Astrocyte (in vitro differentiated cells and primary cell): Measurements from ENCODE around the gene BHLHE40.

ENCODE experiments used
- CTCF ChIP-seq: IDR thresholded peaks from 2 replicates; pipeline ENCODE4 v1.5.1; 2011; ENCODE audit warnings: low read depth, mild to moderate bottlenecking, inconsistent platforms, low read length, moderate library complexity; ENCODE audit not compliant: insufficient read depth
- EZH2 ChIP-seq: IDR thresholded peaks from 2 replicates; pipeline ENCODE4 v1.6.1; 2012; ENCODE audit warnings: mild to moderate bottlenecking, low read length, inconsistent platforms; ENCODE audit not compliant: insufficient read depth

- no peak for TF ChIP-seq CTCF
- TF ChIP-seq EZH2, result no peak
Observed at GRCh38 chr3:4990069-4990468, 10.8 kb downstream of the BHLHE40 start.
